ENCODE results near the gene GHR.
"Not testable (repeated sequence)": the region's sequence is repeated elsewhere in the genome, so short reads cannot be mapped to it uniquely, and the experiment has no call there.

The GHR gene

DNA sequence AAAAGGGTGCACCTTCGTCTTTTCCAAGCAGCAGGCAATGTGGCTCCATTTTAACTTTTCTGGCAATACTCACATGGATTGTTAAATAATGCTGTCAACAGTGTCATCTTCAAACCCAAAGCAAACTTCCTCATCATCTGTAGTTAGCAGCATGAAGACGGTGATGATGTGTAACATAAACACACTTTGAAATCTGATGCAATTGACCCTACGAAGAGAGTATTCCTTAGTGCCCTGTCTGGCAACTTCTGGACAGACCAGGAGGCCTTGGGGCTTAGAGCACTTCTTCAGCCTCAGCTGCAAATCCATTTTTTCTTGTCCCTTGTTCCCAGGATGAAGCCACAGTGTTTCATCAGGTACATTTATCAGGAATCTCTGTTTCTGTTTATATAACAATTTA is 149.1 kb downstream of the GHR start:
- DNase-seq = no peak

DNA sequence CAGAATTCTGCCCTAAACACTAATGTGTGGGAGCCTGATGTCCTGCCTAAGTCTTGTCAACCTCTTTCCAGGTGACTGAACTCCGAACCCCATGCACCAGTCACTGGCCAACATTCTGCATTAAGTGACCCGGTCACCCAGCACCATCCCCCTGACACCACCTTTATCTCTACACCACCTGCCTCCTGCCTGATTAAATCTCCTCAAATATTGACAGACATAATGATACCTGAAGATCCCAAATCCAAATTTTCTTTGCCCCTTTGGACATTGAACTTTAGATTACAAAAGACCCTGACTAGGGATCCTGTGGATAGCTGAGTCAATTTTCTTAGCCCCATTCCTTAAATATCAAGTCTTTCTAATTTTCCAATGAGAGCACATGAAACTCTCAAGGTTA is 150.1 kb downstream of the GHR start:
- DNase-seq = no peak

DNA sequence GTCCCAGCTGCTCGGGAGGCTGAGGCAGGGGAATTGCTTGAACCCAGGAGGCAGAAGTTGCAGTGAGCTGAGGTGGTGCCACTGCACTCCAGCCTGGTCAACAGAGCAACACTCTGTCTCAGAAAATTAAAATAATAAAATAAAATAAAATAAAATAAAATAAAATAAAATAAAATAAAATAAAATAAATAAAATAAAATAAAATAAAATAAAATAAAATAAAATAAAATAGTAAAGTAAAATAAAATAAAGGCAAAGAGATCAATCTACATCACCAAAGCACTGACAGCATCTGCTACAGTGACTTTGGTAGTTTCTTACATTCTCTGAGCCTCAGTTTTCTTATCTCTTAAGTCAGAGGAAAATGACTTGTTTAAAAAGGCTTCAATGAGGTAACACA is 152.7 kb downstream of the GHR start:
- not testable (repeated sequence) for DNase-seq

DNA sequence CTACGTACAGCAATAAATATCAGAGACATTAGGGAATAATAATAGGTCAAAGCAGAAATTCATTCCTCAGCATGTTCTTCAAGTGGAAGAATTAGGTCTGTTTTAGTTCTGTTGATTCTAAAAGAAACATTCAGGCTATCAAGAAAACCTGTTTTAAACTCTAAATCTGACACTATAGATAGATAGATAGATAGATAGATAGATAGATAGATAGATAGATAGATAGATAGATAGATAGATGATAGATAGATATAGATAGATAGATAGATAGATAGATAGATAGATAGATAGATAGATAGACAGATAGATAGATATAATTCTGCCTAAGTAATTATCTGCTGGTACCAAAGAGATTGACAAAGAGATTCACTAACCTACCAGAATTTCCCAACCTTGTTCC is 155.7 kb downstream of the GHR start:
- DNase-seq = not testable (repeated sequence)

DNA sequence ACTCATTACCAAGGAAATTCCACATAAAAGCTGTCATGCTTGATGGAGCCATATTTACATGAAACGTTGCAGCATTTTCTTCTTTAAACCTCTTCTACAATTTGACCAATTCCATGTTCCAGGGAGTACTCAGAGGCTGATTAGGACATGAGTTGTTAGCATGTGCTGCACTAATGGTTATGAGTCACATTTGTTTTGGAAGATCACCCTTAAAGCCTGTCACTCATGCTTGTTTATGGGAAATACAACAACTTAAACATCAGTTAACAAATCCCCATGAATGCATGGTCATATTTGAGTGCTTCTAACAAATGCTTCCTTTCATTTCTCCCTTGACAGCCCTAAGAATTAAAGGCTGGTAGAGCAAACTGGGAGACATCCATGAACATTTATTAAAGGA is 156.1 kb downstream of the GHR start:
- DNase-seq = no peak

DNA sequence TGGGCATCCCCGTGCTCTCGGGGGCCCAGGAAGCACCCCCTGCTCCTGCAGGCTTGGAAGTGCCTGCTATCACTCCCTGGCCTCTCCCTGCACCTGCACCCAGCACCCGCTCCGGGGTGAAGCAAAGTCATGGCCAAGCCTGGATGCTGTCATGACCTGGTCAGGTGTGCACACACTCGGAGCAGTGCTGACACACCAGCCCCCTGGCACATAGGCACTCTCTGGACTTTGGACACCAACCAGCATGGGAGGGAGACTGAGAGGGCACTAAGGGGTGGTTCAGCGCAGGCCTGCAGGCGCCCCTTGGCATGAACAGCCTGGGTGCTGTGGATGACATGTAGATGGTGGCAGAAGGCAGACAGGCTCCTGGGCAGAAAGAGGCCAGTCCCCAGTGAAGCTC is 158.6 kb downstream of the GHR start:
- DNase-seq = no peak

DNA sequence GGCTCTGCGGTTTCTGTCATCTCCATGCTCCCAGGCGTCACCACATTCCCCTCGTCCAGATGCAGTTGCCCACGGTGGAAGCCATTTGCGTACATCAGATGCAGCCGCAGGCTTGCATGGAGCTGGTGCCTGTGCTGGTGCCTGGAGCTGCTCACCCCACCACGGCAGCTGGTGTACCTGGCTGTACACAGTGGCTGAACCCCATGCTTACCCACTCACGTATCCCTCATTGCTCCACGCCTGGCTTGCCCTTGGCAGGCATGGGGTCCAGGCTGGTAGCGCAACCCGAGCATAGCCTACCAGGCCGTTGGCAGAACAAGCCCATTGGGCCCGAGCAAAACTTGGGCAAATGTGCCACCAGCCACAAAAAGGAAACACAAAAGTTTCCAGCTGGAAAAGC is 159.5 kb downstream of the GHR start:
- DNase-seq = no peak

DNA sequence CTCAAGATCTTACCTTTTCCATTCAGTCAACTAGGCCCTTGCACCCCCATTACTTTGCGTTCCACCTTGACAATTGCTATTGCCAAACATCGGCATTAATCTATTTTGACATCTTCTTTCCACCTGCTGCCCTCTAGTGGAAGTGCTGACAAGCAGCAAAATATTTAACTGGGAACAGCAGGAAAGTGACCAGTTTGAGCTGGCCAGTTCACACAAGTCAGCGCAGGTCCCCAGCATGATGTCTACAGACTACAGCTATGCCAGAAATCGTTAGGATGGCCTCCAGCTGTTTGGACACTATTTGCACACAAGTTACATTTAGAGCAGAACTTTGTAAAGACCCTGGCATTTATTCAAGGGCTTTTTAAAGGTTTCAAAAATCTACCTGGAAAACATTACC is 160.1 kb downstream of the GHR start:
- no peak for DNase-seq

DNA sequence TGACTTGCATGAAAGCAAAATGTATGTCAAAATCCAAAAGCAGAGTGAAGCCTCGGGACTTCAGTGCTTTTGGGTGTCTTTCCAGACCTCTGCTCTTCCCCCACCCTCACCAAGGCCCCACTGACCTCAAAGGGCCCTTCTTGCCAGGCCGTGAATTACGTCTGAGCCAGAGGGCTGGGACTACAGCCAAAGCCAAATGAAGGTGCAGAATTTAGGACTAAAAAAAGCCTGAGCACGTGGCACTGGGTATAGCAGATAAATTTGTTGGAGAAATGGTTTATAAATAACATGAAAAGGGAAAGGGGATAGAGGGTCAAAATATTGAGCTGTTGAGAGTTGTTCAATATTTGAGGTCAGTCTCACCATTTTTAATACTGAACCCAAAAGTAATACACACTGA is 163.4 kb downstream of the GHR start:
- DNase-seq = no peak

DNA sequence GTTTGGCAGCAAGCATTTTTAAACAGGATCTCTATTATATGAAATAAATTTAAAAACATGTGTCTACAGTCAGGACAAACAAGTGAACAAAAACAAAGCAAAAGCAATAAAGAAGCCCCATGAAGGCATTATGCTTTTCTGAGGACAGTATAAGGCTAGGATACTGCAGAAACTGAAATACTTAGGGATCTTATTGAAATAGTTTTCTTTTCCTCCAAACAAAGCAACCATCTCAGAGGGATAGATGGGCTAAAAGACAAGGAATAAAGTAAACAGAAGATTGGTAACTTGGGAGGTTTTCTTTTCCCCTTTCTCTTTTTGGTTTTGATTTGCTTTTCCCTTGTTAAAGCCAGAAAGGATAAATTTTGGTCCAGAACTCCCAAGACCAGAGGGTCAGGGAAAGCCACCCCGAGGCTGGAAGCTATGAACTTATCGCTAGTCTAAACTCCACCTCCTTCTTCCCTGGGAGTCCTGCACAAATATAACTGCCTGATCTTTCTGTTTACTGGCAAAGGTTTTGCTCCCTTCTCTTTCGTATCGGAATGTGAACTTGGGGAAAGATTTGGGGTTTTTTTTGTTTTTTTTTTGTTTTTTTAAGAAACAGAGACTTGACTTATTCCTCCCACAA is 164.0 kb downstream of the GHR start:
- no peak for DNase-seq

DNA sequence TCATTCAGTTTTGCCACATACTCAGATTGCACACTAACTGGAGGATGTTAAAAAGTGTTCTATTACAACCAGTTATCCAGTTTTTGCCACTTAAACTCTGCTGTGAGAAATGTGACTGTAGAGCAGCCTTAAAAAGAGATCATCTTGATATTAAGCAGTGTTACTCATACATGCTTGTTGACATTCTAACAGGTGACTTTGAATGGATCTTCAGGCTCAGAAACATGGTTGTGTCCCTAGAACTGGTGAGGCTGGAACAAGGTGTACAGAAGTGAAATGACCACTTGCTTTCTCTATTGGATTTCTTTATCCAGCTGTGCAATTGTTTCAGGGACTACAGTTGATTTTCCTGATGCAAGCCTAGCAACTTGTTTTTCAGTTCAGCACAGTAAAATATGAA is 167.3 kb downstream of the GHR start:
- no peak for DNase-seq

DNA sequence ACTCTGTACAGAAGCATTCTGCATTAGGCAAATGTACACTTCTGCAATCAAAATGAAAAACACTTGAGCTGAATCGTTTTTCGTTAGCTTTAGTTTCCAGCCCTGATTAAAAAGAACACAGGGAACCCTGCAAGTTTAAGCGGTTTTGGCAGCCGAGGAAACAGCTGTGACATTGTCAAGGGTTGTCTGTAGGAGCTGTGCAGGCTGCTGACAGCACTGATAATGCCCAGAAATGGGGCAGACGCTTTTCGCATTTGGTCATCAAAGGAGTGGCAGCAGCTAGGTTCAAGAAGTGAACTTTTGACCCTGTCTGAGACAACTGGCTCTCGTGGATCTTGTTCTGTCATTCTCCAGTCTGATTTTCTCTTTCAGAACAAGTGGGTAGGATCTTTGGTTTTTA is 167.8 kb downstream of the GHR start:
- DNase-seq = no peak

DNA sequence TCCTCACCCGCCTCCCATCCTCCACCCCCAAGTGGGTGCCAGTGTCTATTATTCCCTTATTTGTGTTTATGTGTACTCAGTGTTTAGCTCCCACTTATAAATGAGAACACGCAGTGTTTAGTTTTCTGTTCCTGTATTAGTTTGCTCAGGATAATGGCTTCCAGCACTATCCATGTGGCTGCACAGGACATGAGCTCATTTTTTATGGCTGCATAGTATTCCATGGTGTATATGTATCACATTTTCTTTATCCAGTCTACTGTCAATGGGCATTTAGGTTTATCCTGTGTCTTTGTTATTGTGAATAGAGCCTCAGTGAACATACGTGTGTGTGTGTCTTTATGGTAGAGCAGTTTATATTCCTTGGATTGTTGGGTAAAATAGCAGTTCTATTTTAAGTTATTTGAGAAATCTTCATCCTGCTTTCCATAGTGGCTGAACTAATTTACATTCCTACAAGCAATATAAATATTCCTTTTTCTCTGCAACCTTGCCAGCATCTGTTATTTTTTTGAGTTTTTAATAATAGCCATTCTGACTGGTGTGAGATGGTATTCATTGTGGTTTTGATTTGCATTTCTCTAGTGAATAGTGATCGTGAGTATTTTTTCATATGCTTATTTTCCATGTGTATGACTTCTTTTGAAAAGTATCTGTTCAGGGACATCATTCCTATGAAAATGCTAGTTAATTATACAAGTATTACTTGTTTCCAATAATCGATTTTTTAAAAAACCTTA is 169.3 kb downstream of the GHR start:
- no peak for DNase-seq

DNA sequence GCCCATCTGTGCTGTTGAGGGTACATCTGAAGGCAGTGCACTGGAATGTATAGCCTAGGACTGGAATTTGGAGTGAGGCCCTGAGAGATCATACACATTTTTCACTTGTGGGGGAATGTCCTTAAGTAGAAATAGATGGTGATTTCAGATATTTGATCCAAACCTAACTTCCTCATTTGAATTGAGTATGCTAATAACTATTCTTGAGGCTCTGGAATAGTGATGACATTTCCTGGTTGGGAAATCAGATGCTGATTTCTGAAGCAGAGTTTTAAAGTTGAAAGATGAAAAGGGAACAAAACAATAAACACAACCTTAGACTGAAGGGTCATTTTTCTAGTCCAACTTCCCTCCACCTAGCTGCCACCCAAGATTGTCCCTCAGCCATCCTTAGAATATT is 170.4 kb downstream of the GHR start:
- DNase-seq = no peak

DNA sequence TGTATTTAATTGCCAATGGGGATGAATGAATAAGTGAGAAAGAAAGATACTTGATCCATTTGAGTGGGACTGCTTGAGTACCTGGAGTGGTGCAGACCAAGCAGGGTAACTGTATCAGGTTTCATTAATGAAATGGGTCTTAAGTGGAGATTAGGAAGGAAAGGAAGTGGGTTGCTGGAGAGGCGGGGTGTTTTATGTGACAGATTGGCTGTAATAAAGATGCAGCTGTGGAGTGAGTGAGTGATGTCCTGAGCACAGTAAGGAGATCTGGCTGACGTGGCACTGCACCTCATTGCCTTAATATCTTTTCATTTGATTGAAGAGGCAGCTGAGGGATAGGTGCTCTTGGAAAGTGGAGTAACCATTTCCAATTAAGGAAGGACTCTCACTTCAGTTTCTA is 172.4 kb downstream of the GHR start:
- DNase-seq = no peak

DNA sequence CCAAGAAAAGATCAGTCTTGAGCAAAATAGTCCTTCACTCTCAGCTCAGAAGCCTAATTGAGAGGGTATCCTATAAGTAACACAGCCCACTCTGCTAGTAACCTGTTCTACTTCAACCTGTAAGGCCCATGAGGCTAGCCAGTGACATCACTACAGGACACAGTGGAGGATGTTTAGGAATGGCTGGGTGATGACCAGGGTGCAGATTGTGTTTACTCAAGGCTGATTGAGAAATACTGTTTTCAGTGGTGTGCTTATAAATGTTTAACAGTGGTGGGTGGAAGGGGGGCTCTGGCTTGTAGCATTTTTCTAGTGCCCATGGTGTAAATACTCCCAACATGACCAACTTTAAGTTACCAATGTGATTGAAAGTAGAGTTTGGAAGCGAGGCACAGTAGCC is 173.6 kb downstream of the GHR start:
- no peak for DNase-seq

DNA sequence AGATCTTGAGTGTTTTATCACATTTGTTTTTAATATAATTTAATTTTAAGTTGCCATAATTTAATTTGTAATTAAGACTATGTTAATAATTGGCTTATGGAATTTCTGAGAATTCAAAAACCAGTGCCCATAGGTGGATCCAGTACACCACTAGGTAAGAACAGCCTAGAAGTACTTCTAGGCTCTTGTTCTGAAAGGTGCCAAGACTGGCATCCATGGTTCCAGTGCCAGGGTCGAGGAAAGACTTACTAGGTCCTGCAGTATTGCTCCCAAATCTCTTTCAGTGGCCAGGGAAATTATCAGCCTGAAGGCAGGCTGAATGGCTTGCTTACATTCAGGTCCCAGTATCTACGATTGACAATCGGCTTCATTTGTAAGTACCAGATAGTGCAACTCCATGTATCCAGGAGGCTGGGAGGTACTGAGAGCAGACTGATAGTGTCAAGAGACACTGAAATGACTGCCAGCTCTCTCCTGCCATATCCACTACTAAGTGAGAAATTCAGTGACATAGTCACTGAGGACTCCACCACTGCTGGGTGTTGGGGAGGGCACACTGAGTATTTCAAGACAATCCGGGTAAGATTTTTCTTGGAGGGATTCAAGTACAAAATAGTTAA is 174.2 kb downstream of the GHR start:
- no peak for DNase-seq

DNA sequence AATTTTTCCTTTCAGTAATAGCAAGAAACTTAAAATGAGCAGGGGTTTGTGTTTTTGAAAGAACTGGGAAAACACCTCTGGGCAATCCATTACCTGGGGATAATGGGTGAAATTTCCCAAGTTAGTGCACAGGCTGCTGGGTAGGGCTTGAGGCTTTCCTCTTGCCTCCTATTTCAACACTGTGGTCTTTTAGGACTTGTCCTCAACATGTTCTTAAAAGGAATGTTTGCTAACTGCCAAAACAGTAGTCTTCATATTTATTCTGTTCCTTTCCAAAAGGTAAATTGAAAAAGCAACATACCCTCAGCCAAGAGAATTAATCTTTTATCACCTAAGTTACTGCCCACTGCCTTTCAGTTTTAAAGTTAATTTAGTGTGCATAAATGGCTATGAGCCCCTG is 175.1 kb downstream of the GHR start:
- no peak for DNase-seq

DNA sequence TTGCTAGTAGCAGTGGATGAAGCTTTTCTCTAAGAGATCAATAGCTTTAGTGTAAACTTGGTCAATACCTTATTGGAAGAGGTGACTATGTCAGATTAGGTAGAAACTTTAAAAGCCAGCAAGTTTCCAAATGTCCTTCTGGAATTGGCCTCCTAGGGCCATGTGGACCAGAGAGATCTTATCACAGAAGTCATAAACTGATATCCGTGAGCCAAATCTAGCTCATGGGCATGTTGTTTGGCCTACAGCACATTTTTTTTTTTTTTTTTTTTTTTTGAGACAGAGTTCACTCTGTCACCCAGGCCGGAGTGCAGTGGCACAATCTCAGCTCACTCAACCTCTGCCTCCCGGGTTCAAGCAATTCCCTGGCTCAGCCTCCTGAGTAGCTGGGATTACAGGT is 175.9 kb downstream of the GHR start:
- DNase-seq = no peak

DNA sequence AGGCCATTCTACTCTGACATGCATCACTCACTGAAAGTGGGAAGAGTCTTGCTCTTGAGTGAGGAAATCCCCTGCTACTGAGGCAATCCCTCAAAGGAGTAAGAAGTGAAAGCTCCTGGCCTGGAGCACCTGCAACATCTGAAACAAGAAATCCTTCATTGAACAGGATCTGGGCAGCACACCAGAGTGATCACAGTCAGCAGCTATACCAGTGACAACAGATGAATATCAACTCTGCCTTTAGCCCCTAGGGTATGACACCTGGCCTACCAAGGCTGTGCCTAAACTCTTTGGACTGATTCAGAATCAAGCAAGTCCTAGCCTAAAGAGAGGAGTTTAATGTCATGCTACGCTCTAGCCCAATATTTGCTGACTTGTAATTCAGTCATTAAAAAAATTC is 177.2 kb downstream of the GHR start:
- no peak for DNase-seq

DNA sequence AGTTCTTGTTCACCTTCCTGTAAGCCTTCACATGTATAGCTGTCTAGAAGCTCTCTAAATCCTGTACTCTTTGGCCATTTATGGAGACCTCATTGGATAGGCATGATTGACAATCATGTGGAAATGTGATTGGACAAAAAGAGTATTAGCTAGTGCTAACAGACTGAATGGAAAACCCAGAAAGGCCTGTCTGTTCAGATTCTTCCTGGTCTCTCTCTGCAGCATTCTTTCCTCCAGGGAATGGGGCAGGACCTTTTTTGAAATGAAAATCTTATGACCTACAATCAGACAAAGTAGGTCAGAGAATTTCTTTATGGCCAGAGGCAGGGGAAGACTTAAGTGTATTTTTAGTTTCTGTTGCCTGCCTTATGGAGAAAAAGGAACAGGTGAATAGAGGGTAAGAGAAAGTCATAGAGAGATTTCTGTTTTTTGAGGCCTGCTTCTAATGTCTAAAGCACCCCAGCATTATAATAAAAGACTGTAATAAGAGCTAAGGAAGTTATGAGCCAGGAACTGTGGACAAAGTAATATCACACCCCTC is 181.0 kb downstream of the GHR start:
- DNase-seq = no peak

DNA sequence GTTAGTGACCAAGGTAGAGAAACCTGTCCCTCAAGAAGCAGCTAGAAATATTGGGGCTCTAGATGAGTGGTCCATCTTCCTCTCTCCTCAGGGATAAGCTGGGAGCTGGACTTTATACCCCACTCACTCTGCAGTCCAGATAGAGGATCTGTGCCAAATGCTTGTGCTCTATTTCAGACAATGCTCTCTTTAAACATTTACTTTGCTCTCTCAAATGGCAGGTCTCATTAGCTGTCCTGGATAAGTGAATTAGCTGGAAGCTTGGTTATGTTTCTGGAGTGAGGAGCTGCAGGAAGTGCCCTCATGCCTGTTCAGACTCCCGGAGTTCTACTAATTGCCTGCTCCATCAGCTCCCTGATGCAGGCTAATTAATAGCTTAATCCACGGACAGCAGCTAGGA is 182.3 kb downstream of the GHR start:
- DNase-seq = no peak

DNA sequence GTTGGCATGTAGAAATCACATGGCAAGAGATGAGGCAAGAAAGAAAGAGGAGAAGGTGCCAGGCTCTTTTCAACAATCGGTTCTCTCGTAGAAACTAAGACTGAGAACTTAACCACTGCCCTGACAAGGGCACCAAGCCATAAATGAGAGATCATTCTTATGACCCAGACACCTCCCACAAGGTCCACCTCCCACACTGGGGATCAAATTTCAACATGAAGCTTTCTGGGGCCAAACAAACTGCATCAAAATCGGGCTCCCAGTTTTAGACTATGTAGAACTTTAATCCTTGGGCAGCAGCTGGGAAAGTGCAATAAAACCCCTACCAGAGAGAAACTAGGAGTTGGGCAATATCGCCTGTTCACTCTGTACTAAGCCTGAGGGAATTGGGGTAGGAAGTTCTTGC is 183.2 kb downstream of the GHR start:
- DNase-seq = no peak

DNA sequence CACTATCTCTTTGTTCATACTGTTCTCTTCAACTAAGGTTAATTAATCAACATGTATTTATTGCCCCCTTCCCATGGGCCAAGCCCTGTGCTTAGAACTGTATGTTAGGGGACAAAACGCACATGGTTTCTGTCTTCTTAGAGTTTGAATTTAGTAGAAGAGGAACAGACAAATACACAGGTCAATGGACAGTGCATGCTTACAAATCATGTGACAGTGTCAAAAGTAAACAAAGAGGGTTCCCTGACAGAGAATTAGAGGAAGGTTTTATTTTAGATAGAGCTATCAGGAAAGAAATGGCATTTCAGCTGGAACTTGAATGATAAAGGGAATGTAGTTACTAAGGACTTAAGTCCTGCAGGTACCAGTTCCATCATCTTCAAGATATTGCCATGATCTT is 188.2 kb downstream of the GHR start:
- DNase-seq = no peak
